CD4-positive, alpha-beta T cell treated with Interleukin-6 at 100 ng/mL for 8 hours (primary cell): ENCODE measurements around the gene CHST12.
"Not testable (repeated sequence)": the region's sequence is repeated elsewhere in the genome, so short reads cannot be mapped to it uniquely, and the experiment has no call there.

ENCODE experiments used
- DNase-seq: peaks from one replicate; pipeline ENCODE4 v3.0.0-alpha.2; 2020; ENCODE audit warnings: mixed read lengths, low spot score

CHST12 gene

GRCh38 chr7:2403014-2403717 is at the start of gene CHST12:
CHST12 (plus strand) TSS chr7:2403611; CDS start chr7:2432640, 29,029 bp downstream.
- peak; percentile 96 for DNase-seq

GRCh38 chr7:2353936-2354185 is 49.5 kb upstream of the CHST12 start:
- peak; percentile 88 for DNase-seq

GRCh38 chr7:2354186-2354938 is 49.0 kb upstream of the CHST12 start, which contains the start of gene EIF3B:
EIF3B (plus strand) TSS chr7:2354827; CDS start chr7:2354922, 95 bp downstream.
- peak; percentile 87 for DNase-seq

GRCh38 chr7:2354939-2355704 is 48.3 kb upstream of the CHST12 start:
- no peak for DNase-seq

GRCh38 chr7:2355705-2356008 is 47.8 kb upstream of the CHST12 start:
- DNase-seq = no peak

- DNase-seq = no peak
Measured at GRCh38 chr7:2357165-2357564, 46.2 kb upstream of the CHST12 start.

GRCh38 chr7:2357571-2357970 is 45.8 kb upstream of the CHST12 start:
- no peak for DNase-seq

GRCh38 chr7:2358968-2359527 is 44.4 kb upstream of the CHST12 start:
- no peak for DNase-seq

GRCh38 chr7:2359610-2360009 is 43.8 kb upstream of the CHST12 start:
- DNase-seq = no peak

- DNase-seq = no peak
Measured at GRCh38 chr7:2360796-2361195, 42.6 kb upstream of the CHST12 start.

GRCh38 chr7:2362385-2363088 is 40.9 kb upstream of the CHST12 start:
- DNase-seq = no peak

GRCh38 chr7:2369139-2369538 is 34.3 kb upstream of the CHST12 start:
- DNase-seq = no peak

GRCh38 chr7:2371329-2371728 is 32.1 kb upstream of the CHST12 start:
- no peak for DNase-seq

- no peak for DNase-seq
Measured at GRCh38 chr7:2372724-2373123, 30.7 kb upstream of the CHST12 start.

GRCh38 chr7:2373124-2373556 is 30.3 kb upstream of the CHST12 start:
- no peak for DNase-seq

- DNase-seq = no peak
Measured at GRCh38 chr7:2373646-2374045, 29.8 kb upstream of the CHST12 start.

GRCh38 chr7:2374401-2374800 is 29.0 kb upstream of the CHST12 start:
- DNase-seq = no peak

- DNase-seq = no peak
Measured at GRCh38 chr7:2374830-2375728, 28.3 kb upstream of the CHST12 start.

- no peak for DNase-seq
Measured at GRCh38 chr7:2376351-2377154, 26.9 kb upstream of the CHST12 start.

- not testable (repeated sequence) for DNase-seq
Measured at GRCh38 chr7:2377492-2377891, 25.9 kb upstream of the CHST12 start.
